GM21529 (cell line): Measurements from ENCODE around the gene KDM4B.
"Not testable (repeated sequence)": the region's sequence is repeated elsewhere in the genome, so short reads cannot be mapped to it uniquely, and the experiment has no call there.

Experiments used
- ATAC-seq: cut with Tn5 transposase; IDR thresholded peaks from one replicate; pipeline ENCODE4 v1.9.1; 2021; ENCODE audit not compliant: unreplicated experiment

KDM4B gene

GRCh38 chr19:4967738-4968461 is 1.0 kb upstream of the KDM4B start:
- ATAC-seq: no peak

- no peak for ATAC-seq
Observed at GRCh38 chr19:4969292-4969771, 419 bp downstream of the KDM4B start.

- ATAC-seq: no peak
Observed at GRCh38 chr19:4969772-4970531, 1.0 kb downstream of the KDM4B start.

GRCh38 chr19:4970558-4971423 is 1.9 kb downstream of the KDM4B start:
- ATAC-seq: no peak

GRCh38 chr19:4971424-4971793 is 2.5 kb downstream of the KDM4B start:
- ATAC-seq: no peak

- ATAC-seq: no peak
Observed at GRCh38 chr19:4971816-4972495, 3.0 kb downstream of the KDM4B start.

- no peak for ATAC-seq
Observed at GRCh38 chr19:4972509-4973230, 3.8 kb downstream of the KDM4B start.

GRCh38 chr19:4974880-4975469 is 6.1 kb downstream of the KDM4B start:
- no peak for ATAC-seq

GRCh38 chr19:4975601-4976000 is 6.7 kb downstream of the KDM4B start:
- not testable (repeated sequence) for ATAC-seq

- no peak for ATAC-seq
Observed at GRCh38 chr19:4976401-4977298, 7.7 kb downstream of the KDM4B start.

- ATAC-seq: no peak
Observed at GRCh38 chr19:4977299-4978174, 8.6 kb downstream of the KDM4B start.

- no peak for ATAC-seq
Observed at GRCh38 chr19:4979211-4979807, 10.4 kb downstream of the KDM4B start.

- ATAC-seq: no peak
Observed at GRCh38 chr19:4980067-4980466, 11.2 kb downstream of the KDM4B start.

- no peak for ATAC-seq
Observed at GRCh38 chr19:4980838-4981680, 12.1 kb downstream of the KDM4B start.

GRCh38 chr19:4981681-4981958 is 12.7 kb downstream of the KDM4B start:
- ATAC-seq: no peak

- no peak for ATAC-seq
Observed at GRCh38 chr19:4983346-4984105, 14.6 kb downstream of the KDM4B start.
